ENCODE measurements around the gene LSR.
"Not testable (repeated sequence)": the region's sequence is repeated elsewhere in the genome, so short reads cannot be mapped to it uniquely, and the experiment has no call there.

Gene LSR

DNA sequence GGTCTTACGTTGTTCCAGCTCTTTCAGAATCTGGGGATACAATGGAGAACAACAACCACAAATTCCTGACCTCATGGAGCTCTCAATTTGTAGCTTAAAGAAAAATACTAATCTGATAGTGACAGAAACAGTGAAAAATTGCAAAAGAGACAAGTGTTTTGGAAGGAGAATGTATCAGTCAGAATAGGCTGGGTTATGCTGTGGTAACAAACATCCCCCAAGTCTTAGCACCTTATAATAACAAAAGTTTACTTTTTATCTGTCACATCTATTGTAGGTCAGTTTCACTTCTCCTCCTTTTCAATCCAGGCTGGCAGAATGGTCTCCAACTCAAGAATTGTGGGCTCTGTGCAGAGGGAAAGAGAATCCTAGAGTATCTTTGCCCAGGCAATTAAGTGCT is 29.8 kb upstream of the LSR start:
- DNase-seq = no peak

DNA sequence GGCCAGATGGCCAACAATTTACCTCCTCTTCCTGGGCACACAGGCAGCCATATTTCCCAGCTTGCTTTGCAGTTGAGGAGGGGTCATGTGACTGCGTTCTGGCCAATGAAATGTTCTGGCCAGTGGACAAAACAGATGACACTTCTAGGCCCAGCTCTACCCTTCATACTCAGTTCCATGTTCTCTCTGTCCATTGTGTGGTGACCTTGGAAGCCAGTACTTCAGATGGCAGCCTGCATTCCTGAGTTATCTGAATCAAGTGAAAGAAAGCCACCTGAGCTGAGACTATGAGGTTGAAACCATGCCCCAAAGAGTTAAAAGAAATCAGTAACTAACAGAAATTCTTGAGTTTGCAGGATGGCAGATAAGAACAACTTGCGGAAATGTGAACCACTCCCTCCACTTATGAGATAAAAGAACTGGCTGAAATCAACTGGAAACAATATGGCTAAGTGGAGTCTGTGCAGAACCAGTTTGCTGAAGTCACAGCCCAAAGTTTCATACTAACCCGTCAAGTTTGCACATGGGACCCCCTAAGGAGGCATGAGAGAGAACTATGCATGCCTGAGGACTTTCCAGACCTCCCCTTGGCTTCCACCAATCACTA is 28.4 kb upstream of the LSR start:
- no peak for DNase-seq

- not testable (repeated sequence) for DNase-seq
These were observed 27.7 kb upstream of the LSR start for GRCh38 chr19:35220973-35221590.

- DNase-seq = no peak
These were observed 26.3 kb upstream of the LSR start for GRCh38 chr19:35222373-35223015.

GRCh38 chr19:35223084-35223790 is 25.6 kb upstream of the LSR start:
- no peak for DNase-seq

DNA sequence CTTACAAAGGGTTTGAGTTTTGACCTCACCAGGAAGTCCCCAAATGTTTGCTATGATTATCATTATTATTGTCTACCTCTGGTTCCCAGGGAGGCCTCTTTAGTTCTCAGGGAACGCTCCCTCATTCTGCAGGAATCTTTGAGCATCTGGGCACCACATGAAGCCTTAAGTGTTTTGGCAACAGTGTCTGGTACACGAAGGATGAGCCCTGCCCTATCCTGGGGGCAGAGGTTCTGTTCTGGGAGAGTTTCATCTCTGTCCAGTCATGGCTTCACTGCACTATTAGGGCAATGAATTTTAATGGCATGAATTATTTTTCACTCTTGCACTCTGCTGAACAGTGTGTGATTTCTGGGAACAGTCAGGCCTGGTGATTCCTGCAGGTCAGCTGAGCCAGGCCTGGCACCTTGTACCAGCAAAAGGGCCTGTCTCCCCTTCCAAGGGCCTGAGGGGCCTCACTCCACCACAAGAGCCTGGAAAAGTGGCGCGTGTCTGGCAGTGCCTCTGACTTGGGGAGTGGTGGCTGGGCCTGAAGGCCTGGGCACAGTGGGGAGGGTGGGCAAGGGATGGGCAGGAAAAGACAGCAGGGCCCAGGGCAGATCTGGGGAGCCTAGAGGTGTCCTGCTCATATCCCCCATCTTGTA is 24.8 kb upstream of the LSR start:
- DNase-seq = no peak

GRCh38 chr19:35224681-35225571 is 23.9 kb upstream of the LSR start:
- no peak for DNase-seq

DNA sequence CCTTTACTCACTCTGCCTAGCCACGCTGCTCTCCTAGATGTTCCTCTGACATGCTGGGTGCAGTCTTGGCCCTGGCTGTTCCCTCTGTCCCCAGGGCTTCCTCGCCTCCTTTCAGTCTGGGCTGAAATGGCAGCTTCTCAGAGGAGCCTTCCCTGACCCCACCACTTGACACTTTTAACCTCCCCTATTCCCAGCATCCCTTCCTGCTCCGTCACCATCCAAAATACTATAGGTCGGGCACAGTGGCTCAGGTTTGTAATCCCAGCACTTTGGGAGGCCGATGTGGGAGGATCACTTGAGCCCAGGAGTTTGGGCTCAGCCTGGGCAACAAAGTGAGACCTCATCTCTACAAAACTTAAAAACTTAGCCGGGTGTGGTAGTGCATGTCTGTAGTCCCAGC is 22.9 kb upstream of the LSR start:
- DNase-seq = no peak

DNA sequence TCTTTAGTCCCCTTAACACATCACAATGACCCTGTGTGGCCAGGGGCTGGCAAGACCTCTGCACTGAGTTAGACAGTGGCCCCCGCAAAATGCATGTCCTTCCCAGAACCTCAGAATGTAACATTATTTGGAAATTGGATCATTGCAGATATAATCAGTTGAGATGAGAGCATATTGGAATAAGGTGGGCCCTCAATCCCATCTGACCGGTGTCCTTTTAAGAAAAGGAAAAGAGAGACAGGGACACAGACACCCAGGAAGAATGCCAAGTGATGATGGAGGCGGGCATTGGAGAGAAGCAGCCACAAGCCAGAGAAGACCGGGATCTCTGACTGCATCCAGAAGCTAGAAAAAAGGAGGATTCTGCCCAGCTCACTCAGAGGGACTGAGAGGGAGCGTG is 22.1 kb upstream of the LSR start:
- no peak for DNase-seq

- no peak for DNase-seq
These were observed 20.4 kb upstream of the LSR start, which contains the start of gene FAM187B for GRCh38 chr19:35228177-35228930. FAM187B (minus strand) TSS chr19:35228739; CDS start chr19:35228680, 59 bp downstream.

DNA sequence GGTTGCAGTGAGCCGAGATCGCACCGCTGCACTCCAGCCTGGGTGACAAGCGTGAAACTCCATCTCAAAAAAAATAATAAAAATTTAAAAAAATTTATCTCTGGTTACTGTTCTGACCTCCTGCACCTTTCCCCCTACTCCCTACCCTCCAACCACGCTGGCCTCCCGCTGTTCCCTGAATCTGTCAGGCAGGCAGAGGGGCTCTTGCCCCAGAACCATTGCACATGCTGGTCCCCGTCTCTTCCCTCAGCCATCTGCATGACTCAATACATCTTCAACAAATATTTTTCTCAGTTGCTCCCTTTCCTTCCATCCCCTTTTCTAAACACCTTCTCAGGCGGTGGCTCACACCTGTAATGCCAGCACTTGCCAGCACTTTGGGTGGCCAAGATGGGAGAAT is 19.2 kb upstream of the LSR start:
- no peak for DNase-seq

DNA sequence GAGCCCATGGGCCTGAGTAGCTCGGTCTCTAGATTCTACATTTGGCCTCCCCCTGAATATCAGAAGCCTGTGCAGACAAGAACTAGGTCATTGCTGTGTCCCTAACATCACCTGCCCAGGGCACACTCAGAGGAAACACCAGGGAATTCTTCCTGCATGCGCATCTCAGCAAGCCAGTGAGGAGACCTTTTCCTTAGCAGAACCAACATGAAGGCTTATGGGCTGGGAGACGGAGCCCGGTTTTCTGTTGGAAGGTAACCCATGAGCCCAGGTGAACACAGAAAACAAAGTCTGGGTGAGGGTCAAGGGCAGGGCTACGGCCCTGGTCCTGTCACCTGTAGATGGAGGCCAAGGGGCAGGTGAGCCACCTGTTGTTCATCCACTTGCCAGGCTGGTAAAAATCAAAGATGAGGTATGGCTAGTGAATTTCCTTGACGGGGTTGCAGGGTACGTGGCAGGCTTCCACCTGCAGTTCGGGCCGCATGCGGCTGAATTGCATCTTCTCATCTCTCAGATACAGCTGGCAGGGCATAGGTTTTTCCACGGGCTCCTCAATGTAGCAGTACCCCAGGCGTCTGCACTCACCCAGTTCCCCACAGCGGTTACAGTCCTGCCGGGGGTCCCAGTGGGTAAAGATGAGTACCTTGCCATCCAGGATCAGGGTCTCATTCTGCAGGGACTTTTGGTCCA is 16.7 kb upstream of the LSR start:
- DNase-seq = no peak

- no peak for DNase-seq
These were observed 15.9 kb upstream of the LSR start for GRCh38 chr19:35232912-35233311.

GRCh38 chr19:35236638-35237400 is 12.0 kb upstream of the LSR start:
- DNase-seq = no peak

DNA sequence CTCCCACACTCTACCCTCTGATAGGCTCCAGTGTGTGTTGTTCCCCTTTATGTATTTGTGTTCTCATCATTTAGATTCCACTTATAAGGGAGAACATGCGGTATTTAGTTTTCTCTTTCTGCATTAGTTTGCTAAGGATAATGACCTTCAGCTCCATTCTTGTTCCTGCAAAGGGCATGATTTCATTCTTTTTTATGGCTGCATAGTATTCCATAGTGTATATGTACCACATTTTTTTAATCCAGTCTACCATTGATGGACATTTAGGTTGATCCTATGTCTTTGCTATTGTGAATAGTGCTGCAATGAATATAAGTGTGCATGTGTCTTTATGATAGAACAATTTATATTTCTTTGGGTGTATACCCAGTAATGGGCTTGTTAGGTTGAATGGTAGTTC is 9.2 kb upstream of the LSR start:
- not testable (repeated sequence) for DNase-seq

- no peak for DNase-seq
These were observed 8.5 kb upstream of the LSR start for GRCh38 chr19:35240327-35240726.

DNA sequence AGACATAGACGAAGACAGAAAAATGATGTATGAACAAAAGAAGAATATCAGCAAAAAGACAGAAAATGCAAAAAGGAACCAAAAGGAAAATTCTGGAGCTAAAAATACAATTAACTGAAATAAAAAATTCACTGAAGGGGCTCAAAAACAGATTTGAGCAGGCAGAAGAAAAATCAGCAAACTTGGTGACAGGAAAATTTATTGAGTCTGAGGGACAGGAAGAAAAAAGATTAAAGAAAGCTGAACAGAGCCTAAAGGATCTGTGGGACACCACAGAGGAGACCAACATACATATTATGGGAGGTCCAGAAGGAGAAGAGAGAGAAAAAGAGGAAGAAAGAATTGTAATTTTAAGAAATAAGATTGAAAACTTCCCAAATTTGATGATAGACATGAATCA is 7.4 kb upstream of the LSR start:
- DNase-seq = no peak

DNA sequence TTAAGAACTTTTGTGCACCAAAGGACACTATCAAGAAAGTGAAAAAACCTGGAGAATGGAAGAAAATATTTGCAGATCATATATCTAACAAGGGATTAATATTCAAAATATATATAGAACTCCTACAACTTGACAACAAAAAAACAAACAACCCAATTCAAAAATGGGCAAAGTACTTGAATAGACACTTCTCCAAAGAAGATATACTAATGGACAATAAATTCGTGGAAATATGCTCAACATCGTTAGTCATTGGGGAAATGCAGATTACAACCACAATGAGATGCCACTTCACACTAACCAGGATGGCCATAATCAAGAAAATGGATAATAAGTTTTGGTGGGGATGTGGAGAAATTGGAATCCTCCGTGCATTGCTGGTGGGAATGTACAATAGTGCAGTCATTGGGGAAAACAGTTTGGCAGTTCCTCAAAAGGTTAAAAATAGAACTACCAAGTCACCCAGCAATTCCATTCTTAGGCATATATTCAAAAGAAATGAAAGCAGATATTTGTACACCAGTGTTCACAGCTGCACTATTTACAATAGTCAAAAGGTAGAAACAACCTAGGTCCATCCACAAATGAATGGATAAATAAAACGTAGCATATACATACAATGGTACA is 2.2 kb upstream of the LSR start:
- DNase-seq = no peak

- DNase-seq = no peak
These were observed 1.1 kb upstream of the LSR start for GRCh38 chr19:35247526-35248309.
